Epithelial cell of alveolus of lung (primary cell): Measurements from ENCODE around the gene BRD4. TPM values are rescaled to one million over a fixed set of nuclear protein-coding genes. Genes with fewer than 3 reads are reported as not detected.

Experiments used
- total RNA-seq: library from RNA; depleted of rRNA; stranded (reverse); fragments of >200 nt; gene quantifications from 2 replicates; pipeline ENCODE4 v1.2.1, GENCODE V29; 2015

Gene BRD4
- total RNA-seq, result 17.5 and 32.6 TPM in 2 replicates

GRCh38 chr19:15332311-15332996 is at the start of gene BRD4:
Gene BRD4, minus strand, starts transcription at chr19:15332539. Its CDS starts 59,440 bp downstream, at chr19:15273099.

GRCh38 chr19:15379083-15379998 is 47.0 kb upstream of the BRD4 start, which contains the start of gene AKAP8:
Gene AKAP8, minus strand, starts transcription at chr19:15379787. Its CDS starts 56 bp downstream, at chr19:15379731.

GRCh38 chr19:15200553-15201364 is 131.6 kb downstream of the BRD4 start, which contains the start of gene NOTCH3:
Gene NOTCH3, minus strand, starts transcription at chr19:15200995. Its CDS starts 90 bp downstream, at chr19:15200905.

Other genes with a start within 250 kb of the BRD4 start
- gene SYDE1, start 225.1 kb downstream of the BRD4 start, total RNA-seq, result 63.8 and 68.0 TPM in 2 replicates
- 34.8 and 56.3 TPM in 2 replicates for gene NOTCH3, start 131.5 kb downstream of the BRD4 start, total RNA-seq
- 0.26 TPM in 1 of 2 replicates, not detected in the other for gene EPHX3, start 100.1 kb downstream of the BRD4 start, total RNA-seq
- gene AKAP8, start 47.2 kb upstream of the BRD4 start, total RNA-seq, result 12.0 and 17.2 TPM in 2 replicates
- gene AKAP8L, start 86.4 kb upstream of the BRD4 start, total RNA-seq, result 44.9 and 95.8 TPM in 2 replicates
- 34.4 and 37.8 TPM in 2 replicates for gene WIZ, start 117.4 kb upstream of the BRD4 start, total RNA-seq
- gene RASAL3, start 132.0 kb upstream of the BRD4 start, total RNA-seq, result 0.32 and 0.52 TPM in 2 replicates
- gene PGLYRP2, start 147.0 kb upstream of the BRD4 start, total RNA-seq, result not detected in 2 replicates
- gene CYP4F22, start 176.0 kb upstream of the BRD4 start, total RNA-seq, result not detected in 2 replicates